ENCODE data around the gene CCDC127.
"Not testable (repeated sequence)": the region's sequence is repeated elsewhere in the genome, so short reads cannot be mapped to it uniquely, and the experiment has no call there.

CCDC127 gene

DNA sequence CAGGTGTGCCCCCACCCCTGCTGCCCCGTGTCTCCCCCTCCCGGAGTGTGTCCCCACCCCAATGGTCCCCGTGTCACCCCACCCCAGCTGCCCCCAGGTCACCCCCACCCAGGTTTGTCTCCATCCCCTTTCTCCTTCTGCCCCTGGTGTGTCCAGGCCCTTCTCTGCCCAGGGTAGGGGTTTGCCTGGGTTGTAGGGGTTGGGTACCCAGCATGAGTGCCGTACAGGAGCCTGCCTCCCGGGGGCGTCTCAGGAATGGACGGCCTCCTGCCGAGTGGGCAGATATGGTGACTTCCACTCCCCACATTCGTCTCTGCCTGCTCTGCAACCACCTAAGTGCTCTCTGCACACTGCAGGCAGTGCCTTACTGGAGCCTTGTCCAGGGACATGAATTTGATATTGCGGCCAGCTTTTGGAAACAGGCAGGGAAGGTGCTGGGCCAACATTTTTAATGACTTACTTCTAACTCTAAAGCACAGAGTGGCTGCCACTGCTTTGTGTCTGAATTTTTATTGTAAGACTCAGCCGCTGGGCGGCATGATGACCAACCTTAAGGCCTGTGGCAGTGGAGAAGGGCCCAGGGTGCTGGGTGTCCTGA, 20.0 kb downstream of the CCDC127 start:
- no peak for TF ChIP-seq RARB (CRISPR knock-in tag; IDR thresholded peaks at IDR 0.05)
- TF ChIP-seq CSDC2 (CRISPR knock-in tag; IDR thresholded peaks at IDR 0.05): no peak
- no peak for TF ChIP-seq GLIS3 (CRISPR knock-in tag; IDR thresholded peaks at IDR 0.05)
- TF ChIP-seq TOX (CRISPR knock-in tag; IDR thresholded peaks at IDR 0.05; ENCODE audit: borderline replicate concordance): no peak
- TF ChIP-seq, protein P1, sequence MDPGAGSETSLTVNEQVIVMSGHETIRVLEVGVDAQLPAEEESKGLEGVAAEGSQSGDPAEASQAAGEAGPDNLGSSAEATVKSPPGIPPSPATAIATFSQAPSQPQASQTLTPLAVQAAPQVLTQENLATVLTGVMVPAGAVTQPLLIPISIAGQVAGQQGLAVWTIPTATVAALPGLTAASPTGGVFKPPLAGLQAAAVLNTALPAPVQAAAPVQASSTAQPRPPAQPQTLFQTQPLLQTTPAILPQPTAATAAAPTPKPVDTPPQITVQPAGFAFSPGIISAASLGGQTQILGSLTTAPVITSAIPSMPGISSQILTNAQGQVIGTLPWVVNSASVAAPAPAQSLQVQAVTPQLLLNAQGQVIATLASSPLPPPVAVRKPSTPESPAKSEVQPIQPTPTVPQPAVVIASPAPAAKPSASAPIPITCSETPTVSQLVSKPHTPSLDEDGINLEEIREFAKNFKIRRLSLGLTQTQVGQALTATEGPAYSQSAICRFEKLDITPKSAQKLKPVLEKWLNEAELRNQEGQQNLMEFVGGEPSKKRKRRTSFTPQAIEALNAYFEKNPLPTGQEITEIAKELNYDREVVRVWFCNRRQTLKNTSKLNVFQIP (CRISPR knock-in tag; IDR thresholded peaks at IDR 0.05; ENCODE audit: borderline replicate concordance, low read depth): no peak
- TF ChIP-seq ISL1 (CRISPR knock-in tag; IDR thresholded peaks at IDR 0.05): no peak
- TF ChIP-seq ZFP3 (CRISPR knock-in tag; IDR thresholded peaks at IDR 0.05): no peak
- no peak for TF ChIP-seq TCF4 (CRISPR knock-in tag; IDR thresholded peaks at IDR 0.05; ENCODE audit: borderline replicate concordance)
- TF ChIP-seq, protein P2, sequence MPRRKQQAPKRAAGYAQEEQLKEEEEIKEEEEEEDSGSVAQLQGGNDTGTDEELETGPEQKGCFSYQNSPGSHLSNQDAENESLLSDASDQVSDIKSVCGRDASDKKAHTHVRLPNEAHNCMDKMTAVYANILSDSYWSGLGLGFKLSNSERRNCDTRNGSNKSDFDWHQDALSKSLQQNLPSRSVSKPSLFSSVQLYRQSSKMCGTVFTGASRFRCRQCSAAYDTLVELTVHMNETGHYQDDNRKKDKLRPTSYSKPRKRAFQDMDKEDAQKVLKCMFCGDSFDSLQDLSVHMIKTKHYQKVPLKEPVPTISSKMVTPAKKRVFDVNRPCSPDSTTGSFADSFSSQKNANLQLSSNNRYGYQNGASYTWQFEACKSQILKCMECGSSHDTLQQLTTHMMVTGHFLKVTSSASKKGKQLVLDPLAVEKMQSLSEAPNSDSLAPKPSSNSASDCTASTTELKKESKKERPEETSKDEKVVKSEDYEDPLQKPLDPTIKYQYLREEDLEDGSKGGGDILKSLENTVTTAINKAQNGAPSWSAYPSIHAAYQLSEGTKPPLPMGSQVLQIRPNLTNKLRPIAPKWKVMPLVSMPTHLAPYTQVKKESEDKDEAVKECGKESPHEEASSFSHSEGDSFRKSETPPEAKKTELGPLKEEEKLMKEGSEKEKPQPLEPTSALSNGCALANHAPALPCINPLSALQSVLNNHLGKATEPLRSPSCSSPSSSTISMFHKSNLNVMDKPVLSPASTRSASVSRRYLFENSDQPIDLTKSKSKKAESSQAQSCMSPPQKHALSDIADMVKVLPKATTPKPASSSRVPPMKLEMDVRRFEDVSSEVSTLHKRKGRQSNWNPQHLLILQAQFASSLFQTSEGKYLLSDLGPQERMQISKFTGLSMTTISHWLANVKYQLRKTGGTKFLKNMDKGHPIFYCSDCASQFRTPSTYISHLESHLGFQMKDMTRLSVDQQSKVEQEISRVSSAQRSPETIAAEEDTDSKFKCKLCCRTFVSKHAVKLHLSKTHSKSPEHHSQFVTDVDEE (CRISPR knock-in tag; IDR thresholded peaks at IDR 0.05): no peak
- no peak for TF ChIP-seq ESRRG (CRISPR knock-in tag; IDR thresholded peaks at IDR 0.05)
- TF ChIP-seq, protein P3, sequence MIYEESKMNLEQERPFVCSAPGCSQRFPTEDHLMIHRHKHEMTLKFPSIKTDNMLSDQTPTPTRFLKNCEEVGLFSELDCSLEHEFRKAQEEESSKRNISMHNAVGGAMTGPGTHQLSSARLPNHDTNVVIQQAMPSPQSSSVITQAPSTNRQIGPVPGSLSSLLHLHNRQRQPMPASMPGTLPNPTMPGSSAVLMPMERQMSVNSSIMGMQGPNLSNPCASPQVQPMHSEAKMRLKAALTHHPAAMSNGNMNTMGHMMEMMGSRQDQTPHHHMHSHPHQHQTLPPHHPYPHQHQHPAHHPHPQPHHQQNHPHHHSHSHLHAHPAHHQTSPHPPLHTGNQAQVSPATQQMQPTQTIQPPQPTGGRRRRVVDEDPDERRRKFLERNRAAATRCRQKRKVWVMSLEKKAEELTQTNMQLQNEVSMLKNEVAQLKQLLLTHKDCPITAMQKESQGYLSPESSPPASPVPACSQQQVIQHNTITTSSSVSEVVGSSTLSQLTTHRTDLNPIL (CRISPR knock-in tag; IDR thresholded peaks at IDR 0.05; ENCODE audit: low read depth): no peak
- no peak for TF ChIP-seq ARNTL (CRISPR knock-in tag; IDR thresholded peaks at IDR 0.05; ENCODE audit: borderline replicate concordance, low read depth)
- no peak for TF ChIP-seq ZNF70 (CRISPR knock-in tag; IDR thresholded peaks at IDR 0.05)
- TF ChIP-seq BACH2 (CRISPR knock-in tag; IDR thresholded peaks at IDR 0.05; ENCODE audit: borderline replicate concordance): no peak
- ATAC-seq: no peak

DNA sequence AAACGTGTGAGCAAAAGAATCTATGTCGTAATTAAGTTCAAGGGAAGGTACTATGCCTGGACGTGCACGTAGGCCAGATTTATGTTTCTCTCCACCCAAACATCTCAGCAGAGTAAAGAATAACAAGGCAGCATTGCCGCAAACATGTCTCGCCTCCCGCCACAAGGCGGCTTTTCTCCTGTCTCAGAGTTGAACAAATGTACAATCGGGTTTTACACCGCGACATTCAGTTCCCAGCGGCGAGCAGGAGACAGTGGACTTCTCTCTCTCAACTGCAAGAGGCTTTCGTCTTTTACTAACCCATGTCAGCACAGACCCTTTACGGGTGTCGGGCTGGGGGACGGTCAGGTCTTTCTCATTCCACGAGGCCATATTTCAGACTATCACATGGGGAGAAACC, 20.9 kb downstream of the CCDC127 start:
- ATAC-seq: not testable (repeated sequence)

DNA sequence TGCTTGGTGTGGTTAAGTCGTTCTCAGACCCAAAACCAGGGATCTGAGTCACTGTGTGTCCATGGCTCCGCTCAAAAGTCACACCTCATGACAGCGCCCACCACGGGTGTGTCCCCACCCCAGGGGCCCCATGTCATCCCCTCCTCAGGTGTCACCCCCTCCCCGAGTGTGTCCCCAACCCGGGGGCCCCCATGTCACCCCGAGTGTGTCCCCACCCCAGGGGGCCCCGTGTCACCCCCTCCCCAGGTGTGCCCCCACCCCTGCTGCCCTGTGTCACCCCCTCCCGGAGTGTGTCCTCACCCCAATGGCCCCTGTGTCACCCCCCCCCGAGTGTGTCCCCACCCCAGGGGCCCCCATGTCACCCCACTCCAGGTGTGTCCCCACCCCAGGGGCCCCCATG, 21.6 kb downstream of the CCDC127 start:
- ATAC-seq: no peak
- no peak for TF ChIP-seq ZNF8 (CRISPR knock-in tag; IDR thresholded peaks at IDR 0.05)
- TF ChIP-seq, protein P4, sequence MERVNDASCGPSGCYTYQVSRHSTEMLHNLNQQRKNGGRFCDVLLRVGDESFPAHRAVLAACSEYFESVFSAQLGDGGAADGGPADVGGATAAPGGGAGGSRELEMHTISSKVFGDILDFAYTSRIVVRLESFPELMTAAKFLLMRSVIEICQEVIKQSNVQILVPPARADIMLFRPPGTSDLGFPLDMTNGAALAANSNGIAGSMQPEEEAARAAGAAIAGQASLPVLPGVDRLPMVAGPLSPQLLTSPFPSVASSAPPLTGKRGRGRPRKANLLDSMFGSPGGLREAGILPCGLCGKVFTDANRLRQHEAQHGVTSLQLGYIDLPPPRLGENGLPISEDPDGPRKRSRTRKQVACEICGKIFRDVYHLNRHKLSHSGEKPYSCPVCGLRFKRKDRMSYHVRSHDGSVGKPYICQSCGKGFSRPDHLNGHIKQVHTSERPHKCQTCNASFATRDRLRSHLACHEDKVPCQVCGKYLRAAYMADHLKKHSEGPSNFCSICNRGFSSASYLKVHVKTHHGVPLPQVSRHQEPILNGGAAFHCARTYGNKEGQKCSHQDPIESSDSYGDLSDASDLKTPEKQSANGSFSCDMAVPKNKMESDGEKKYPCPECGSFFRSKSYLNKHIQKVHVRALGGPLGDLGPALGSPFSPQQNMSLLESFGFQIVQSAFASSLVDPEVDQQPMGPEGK (CRISPR knock-in tag; IDR thresholded peaks at IDR 0.05; ENCODE audit: borderline replicate concordance): no peak
- TF ChIP-seq, protein P3 (CRISPR knock-in tag; IDR thresholded peaks at IDR 0.05; ENCODE audit: low read depth): no peak
- no peak for TF ChIP-seq CSDC2 (CRISPR knock-in tag; IDR thresholded peaks at IDR 0.05)
- TF ChIP-seq GLIS3 (CRISPR knock-in tag; IDR thresholded peaks at IDR 0.05): no peak
- TF ChIP-seq ARNTL (CRISPR knock-in tag; IDR thresholded peaks at IDR 0.05; ENCODE audit: borderline replicate concordance, low read depth): no peak
- no peak for TF ChIP-seq ISL1 (CRISPR knock-in tag; IDR thresholded peaks at IDR 0.05)
- no peak for TF ChIP-seq ZNF70 (CRISPR knock-in tag; IDR thresholded peaks at IDR 0.05)

DNA sequence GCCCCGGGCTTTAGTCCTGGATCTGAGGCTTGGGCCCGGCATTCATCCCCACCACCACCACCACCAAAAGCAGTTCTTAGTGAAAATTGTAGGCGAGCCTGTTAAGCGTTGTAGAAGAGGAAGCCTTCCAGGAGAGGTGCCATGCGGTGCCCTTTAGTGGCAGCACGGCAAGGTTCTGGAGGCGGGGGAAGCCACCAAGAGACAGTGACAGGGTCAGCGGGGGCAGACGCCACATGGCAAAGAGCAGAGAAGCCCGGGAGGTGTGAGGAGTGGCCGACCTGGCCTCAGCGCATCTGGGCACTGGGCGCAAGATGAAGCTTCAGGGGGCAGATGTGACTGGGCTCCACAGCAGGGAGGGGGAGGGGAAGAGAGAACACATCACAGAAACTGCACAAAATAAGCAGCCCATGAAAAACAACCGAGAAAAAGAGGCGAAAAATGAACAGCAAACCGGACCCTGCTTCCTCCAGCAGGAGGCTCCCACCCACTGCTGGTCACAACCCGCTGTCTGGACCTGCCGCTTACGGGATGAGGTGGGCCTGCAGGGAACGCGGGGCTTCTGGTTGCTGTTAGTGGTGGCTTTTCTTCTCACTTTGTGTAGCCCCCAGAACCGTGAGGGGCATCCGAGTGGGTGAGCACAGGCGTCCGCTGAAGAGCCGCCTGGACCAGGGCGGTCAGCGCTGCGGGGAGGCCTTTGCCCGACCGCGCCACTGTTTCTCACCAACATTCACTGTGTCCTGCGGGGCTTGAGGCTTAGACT, 22.4 kb downstream of the CCDC127 start:
- TF ChIP-seq, protein P5, sequence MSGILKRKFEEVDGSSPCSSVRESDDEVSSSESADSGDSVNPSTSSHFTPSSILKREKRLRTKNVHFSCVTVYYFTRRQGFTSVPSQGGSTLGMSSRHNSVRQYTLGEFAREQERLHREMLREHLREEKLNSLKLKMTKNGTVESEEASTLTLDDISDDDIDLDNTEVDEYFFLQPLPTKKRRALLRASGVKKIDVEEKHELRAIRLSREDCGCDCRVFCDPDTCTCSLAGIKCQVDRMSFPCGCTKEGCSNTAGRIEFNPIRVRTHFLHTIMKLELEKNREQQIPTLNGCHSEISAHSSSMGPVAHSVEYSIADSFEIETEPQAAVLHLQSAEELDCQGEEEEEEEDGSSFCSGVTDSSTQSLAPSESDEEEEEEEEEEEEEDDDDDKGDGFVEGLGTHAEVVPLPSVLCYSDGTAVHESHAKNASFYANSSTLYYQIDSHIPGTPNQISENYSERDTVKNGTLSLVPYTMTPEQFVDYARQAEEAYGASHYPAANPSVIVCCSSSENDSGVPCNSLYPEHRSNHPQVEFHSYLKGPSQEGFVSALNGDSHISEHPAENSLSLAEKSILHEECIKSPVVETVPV (CRISPR knock-in tag; IDR thresholded peaks at IDR 0.05): no peak
- TF ChIP-seq ESRRG (CRISPR knock-in tag; IDR thresholded peaks at IDR 0.05) (no peak), ZNF565 (CRISPR knock-in tag; conservative IDR thresholded peaks at IDR 0.05; ENCODE audit: low read depth) (no peak), TCF4 (CRISPR knock-in tag; IDR thresholded peaks at IDR 0.05; ENCODE audit: borderline replicate concordance) (no peak), ZFP3 (CRISPR knock-in tag; IDR thresholded peaks at IDR 0.05) (no peak), ZC3H10 (CRISPR knock-in tag; IDR thresholded peaks at IDR 0.05) (no peak)
- TF ChIP-seq, protein P1 (CRISPR knock-in tag; IDR thresholded peaks at IDR 0.05; ENCODE audit: borderline replicate concordance, low read depth): no peak
- ATAC-seq: no peak
